HPDE6-E6E7 (cell line): ENCODE data around the gene ZNF678.

Experiments
- DNase-seq: peaks from one replicate; pipeline ENCODE4 v3.0.0; 2011; ENCODE audit warnings: missing footprints; ENCODE audit errors: extremely low spot score

ZNF678 gene

DNA sequence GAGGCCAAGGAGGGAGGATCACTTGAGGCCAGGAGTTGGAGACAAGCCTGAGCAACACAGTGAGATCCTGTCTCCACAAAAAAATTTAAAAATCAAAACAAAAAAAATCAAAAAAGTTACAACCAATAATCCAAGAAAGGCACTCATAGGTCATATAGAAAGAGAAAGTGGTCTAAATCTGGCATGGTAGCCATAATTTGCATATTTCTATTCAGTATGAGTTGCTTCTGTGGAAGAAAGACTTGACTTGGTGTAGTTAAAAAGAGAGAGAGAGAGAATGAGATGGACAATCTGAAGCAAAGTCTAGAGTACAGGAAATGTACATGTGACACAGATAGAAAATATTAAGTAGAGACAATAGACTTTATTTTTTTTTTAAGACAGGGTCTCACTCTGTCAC lies 149.3 kb downstream of the ZNF678 start:
- no peak for DNase-seq

DNA sequence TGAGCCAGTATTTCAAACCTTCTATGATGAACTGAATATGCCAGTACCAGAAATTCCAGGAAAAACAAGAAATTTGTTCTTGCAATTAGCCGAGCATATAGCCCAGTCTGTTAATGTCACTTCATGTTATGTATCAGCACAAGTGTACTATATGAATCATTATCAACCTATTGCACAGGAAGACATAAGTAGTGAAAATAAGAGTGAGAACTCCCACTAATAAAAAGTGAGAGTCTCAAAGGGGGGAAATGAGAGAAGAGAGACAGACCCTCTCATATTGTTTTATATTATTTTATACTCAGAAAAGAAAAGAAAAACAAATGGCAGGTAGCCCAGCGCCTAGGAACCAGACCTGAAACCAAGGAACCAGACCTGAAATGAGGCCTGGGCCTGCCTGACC lies 155.6 kb downstream of the ZNF678 start:
- DNase-seq = no peak

- no peak for DNase-seq
Observed at GRCh38 chr1:227723474-227723873, 160.1 kb downstream of the ZNF678 start.

DNA sequence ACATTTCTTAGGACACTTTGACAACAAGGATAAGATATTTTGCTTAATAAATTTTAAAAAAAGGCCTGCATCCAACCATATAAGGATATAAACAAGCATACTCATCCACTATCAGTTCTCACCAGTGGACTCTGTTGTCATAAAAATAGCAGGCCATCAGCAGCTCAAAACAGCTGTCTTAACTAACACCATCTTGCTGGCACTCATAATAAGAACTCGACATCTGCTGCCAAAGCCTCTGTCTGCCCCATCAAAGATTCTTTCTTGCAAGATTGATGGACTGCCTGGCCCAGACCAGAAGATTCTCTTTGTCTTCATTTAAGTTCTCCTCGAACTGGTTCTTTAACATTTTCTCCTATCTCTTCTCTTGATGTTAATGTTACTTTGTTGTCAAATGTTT lies 161.7 kb downstream of the ZNF678 start:
- DNase-seq = no peak

DNA sequence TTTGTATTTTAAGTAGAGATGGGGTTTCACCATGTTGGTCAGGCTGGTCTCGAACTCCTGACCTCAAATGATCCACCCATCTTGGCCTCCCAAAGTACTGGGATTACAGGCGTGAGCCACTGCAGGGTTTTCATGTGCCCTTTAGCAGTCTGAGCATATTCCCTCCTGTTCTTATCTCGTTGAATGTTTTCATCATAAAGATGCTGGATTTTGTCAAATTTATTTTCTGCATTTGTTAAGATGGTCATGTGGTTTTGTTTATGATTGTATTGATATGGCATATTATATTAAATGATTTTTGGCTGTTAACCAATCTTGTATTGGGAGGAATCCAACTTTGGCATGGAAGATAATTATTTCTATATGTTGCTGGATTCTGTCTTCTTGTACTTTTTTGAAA lies 163.0 kb downstream of the ZNF678 start:
- DNase-seq = no peak
